ENCODE results near the gene DOCK10.

DNA sequence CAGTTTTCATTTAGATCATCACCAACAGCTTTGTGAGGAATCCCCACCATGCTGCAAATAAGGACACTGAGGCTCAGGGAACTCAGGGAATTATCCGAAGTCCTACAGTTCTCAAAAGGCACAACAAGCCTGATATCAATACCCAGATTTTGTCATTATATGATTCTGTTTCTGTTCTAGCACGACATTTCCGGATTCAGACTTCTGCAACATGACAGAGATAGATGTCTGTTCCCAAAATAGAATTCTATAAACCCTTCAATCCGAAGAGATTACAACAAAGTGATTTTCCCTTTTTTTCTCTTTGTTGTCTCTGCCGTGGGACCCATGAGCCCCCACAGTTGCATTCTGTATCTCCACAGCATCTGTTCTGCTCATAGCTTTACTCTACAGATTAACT lies 72.0 kb downstream of the DOCK10 start:
- no peak for TF ChIP-seq POLR2A (IDR thresholded peaks at IDR 0.05)
- TF ChIP-seq, protein P1, sequence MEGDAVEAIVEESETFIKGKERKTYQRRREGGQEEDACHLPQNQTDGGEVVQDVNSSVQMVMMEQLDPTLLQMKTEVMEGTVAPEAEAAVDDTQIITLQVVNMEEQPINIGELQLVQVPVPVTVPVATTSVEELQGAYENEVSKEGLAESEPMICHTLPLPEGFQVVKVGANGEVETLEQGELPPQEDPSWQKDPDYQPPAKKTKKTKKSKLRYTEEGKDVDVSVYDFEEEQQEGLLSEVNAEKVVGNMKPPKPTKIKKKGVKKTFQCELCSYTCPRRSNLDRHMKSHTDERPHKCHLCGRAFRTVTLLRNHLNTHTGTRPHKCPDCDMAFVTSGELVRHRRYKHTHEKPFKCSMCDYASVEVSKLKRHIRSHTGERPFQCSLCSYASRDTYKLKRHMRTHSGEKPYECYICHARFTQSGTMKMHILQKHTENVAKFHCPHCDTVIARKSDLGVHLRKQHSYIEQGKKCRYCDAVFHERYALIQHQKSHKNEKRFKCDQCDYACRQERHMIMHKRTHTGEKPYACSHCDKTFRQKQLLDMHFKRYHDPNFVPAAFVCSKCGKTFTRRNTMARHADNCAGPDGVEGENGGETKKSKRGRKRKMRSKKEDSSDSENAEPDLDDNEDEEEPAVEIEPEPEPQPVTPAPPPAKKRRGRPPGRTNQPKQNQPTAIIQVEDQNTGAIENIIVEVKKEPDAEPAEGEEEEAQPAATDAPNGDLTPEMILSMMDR (IDR thresholded peaks at IDR 0.05): no peak

All from testis (tissue), 2 donors.